ENCODE measurements around the gene BCOR.

The BCOR gene

DNA sequence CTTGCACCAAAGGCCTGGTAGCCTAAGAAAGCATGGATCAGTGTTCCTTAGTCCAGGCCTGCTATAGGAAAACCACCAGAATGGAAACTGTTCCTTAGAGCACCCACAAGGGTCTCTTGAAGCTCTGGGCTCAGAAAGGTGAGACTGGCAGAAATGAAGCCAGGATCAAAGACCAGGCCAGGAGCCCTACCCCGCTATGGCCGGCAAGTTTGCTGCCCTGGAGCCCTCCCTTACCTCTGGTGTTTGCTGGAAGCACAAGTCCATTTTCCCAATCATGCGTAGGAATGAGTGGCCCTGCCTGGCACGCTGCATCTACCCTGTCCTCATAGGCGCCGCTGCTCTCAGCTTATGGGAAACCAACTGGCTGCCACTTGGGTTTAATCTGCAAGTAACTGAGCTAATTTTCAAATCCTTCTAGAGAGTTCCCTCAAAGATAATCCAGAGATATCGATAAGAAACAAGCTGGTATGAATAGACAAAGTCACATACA is 37.4 kb downstream of the BCOR start:
- Histone ChIP-seq H3K9ac (ENCODE audit: low read length in 2 of 2) (no peak overlapping the region), H3K36me3 (ENCODE audit: control insufficient read depth in 2 of 2, insufficient read depth in 2 of 2, low read length in 2 of 2) (peaks cover 18 to 29% of the 10 kb centered on the region in 2 donors), H3K4me3 (ENCODE audit: low read length in 2 of 2) (no peak overlapping the region), H3K9me3 (ENCODE audit: control insufficient read depth in 2 of 2, low read length in 2 of 2) (no peaks in the 10 kb centered on the region), H3K27me3 (ENCODE audit: control insufficient read depth in 1 of 2, insufficient read depth in 2 of 2, low read length in 2 of 2) (peaks cover 0 to 6% of the 10 kb centered on the region in 2 donors), H3K27ac (ENCODE audit: low read length) (no peak overlapping the region), H3K4me1 (ENCODE audit: control insufficient read depth, insufficient read depth, low read length) (peaks cover 17% of the 10 kb centered on the region)

DNA sequence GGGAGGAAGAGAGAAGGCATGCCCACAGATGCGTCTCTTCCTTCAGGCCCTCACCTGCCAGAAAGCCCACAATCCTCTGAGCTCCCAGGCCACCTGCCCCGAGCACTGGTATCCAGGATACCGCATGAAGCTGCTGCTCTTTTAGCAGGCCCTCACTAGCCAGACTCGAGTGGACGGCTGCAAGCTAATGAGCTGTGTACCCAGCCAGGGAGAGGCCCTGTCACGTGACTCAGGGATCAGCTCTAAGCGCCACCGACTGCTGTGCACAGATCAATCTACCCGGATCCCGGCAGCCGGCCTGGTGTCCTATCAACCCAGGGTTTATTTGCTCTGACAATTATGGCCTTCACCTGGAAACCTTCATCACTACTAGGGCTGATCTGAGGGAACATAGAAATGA is 39.0 kb downstream of the BCOR start:
- Histone ChIP-seq H3K9ac (ENCODE audit: low read length in 2 of 2) (no peak overlapping the region), H3K4me1 (ENCODE audit: control insufficient read depth, insufficient read depth, low read length) (peaks cover 17% of the 10 kb centered on the region), H3K4me3 (ENCODE audit: low read length in 2 of 2) (no peak overlapping the region), H3K27me3 (ENCODE audit: control insufficient read depth in 1 of 2, insufficient read depth in 2 of 2, low read length in 2 of 2) (peaks cover 0 to 4% of the 10 kb centered on the region in 2 donors), H3K27ac (ENCODE audit: low read length) (no peak overlapping the region), H3K36me3 (ENCODE audit: control insufficient read depth in 2 of 2, insufficient read depth in 2 of 2, low read length in 2 of 2) (peaks cover 25 to 42% of the 10 kb centered on the region in 2 donors), H3K9me3 (ENCODE audit: control insufficient read depth in 2 of 2, low read length in 2 of 2) (peaks cover 0 to 4% of the 10 kb centered on the region in 2 donors)

DNA sequence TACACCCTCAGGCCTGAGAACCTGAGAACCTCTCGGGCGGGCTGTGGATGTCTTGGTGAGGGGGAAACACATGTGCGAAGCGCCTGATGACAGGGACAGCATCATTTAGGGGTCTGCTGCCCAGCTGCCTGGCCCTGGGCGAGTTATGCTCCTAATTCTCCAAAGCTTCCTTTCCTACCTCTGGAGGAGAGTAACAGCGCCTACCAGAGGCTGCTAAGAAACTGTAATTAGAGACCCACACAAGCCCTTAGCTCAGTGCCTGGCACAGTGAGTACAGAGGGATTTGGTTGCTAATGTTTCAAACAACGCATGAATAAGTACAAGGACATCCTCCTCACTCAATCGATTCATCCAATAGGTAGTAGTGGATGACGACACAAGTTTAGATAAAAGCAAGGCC is 40.4 kb downstream of the BCOR start:
- H3K36me3 ChIP-seq (ENCODE audit: control insufficient read depth in 2 of 2, insufficient read depth in 2 of 2, low read length in 2 of 2), result peaks cover 34 to 46% of the 10 kb centered on the region in 2 donors
- no peak overlapping the region for H3K9ac ChIP-seq (ENCODE audit: low read length in 2 of 2)

DNA sequence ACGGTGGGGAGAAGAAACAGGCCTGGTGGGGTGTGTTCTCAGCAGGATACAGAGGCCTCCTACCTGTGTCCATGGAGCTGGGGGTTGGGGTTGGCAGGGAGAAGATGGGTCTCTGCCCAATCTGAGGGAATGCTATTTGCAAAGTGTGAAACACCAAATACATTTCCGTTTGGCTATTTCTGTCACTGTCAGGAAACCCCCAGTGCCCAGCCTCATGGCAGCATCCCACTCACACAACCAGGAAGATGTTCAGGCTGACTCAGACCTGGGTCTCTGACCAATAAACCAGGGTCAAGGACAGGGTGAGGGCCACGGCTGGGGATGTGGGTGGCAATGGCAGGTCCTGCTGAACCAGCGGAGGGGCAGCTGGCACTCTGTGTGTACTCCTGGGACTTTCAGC is 41.3 kb downstream of the BCOR start:
- Histone ChIP-seq H3K4me3 (ENCODE audit: low read length in 2 of 2) (no peak overlapping the region), H3K36me3 (ENCODE audit: control insufficient read depth in 2 of 2, insufficient read depth in 2 of 2, low read length in 2 of 2) (peaks cover 39 to 53% of the 10 kb centered on the region in 2 donors), H3K4me1 (ENCODE audit: control insufficient read depth, insufficient read depth, low read length) (no peaks in the 10 kb centered on the region), H3K27me3 (ENCODE audit: control insufficient read depth in 1 of 2, insufficient read depth in 2 of 2, low read length in 2 of 2) (peaks cover 0 to 4% of the 10 kb centered on the region in 2 donors), H3K9me3 (ENCODE audit: control insufficient read depth in 2 of 2, low read length in 2 of 2) (peaks cover 0 to 12% of the 10 kb centered on the region in 2 donors), H3K27ac (ENCODE audit: low read length) (no peak overlapping the region), H3K9ac (ENCODE audit: low read length in 2 of 2) (no peak overlapping the region)

More for the DNA sequence above, 40.4 kb downstream of the BCOR start:
- no peak overlapping the region for H3K4me3 ChIP-seq (ENCODE audit: low read length in 2 of 2)
- H3K4me1 ChIP-seq (ENCODE audit: control insufficient read depth, insufficient read depth, low read length), result peaks cover 5% of the 10 kb centered on the region
- H3K27ac ChIP-seq (ENCODE audit: low read length), result no peak overlapping the region
- peaks cover 0 to 12% of the 10 kb centered on the region in 2 donors for H3K9me3 ChIP-seq (ENCODE audit: control insufficient read depth in 2 of 2, low read length in 2 of 2)
- H3K27me3 ChIP-seq (ENCODE audit: control insufficient read depth in 1 of 2, insufficient read depth in 2 of 2, low read length in 2 of 2), result peaks cover 0 to 4% of the 10 kb centered on the region in 2 donors

DNA sequence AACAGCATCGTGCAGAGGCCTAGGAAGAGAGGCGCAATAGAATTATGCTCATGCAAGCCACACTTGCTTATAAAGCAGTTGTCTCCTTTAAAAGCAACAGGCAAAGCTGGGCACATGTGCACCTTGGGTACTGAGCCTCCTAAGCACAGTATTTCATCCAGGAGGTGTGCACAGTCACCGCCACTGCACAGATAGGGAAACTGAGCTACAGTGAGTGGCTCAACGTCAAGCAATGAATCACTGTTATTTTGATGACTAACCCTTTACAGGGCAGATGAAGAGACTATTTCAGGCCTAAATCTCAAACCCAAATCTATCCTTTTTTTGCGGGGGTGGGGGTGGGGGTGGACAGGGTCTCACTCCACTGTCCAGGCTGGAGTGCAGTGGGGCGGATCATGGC is 42.3 kb downstream of the BCOR start:
- Histone ChIP-seq H3K36me3 (ENCODE audit: control insufficient read depth in 2 of 2, insufficient read depth in 2 of 2, low read length in 2 of 2) (peaks cover 40 to 52% of the 10 kb centered on the region in 2 donors), H3K4me1 (ENCODE audit: control insufficient read depth, insufficient read depth, low read length) (no peaks in the 10 kb centered on the region), H3K9me3 (ENCODE audit: control insufficient read depth in 2 of 2, low read length in 2 of 2) (peaks cover 1 to 15% of the 10 kb centered on the region in 2 donors), H3K27me3 (ENCODE audit: control insufficient read depth in 1 of 2, insufficient read depth in 2 of 2, low read length in 2 of 2) (peaks cover 0 to 2% of the 10 kb centered on the region in 2 donors), H3K4me3 (ENCODE audit: low read length in 2 of 2) (no peak overlapping the region), H3K9ac (ENCODE audit: low read length in 2 of 2) (no peak overlapping the region), H3K27ac (ENCODE audit: low read length) (no peak overlapping the region)

DNA sequence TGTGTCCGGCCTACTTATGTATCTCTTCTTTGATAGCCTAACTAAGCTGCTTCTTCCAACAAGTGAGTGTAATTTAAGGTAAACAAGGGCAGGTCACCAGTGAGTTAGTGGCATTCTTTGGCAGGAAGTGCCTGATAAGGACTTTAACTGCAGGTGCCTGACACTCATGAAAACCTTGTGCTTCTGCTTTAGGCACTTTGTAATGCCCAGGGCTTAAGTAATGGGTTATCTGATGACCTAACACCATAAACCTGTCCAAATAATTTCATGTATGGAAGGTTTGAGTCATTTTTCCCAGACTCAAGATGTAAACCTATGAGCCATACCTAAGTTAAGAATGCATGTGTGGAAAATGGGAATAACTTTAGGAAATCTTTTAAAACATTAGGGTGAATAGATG is 43.0 kb downstream of the BCOR start:
- H3K9me3 ChIP-seq (ENCODE audit: control insufficient read depth in 2 of 2, low read length in 2 of 2), result peaks cover 6 to 20% of the 10 kb centered on the region in 2 donors
- peaks cover 42 to 55% of the 10 kb centered on the region in 2 donors for H3K36me3 ChIP-seq (ENCODE audit: control insufficient read depth in 2 of 2, insufficient read depth in 2 of 2, low read length in 2 of 2)
- H3K27ac ChIP-seq (ENCODE audit: low read length), result no peak overlapping the region
- H3K27me3 ChIP-seq (ENCODE audit: control insufficient read depth in 1 of 2, insufficient read depth in 2 of 2, low read length in 2 of 2), result peaks cover 0 to 2% of the 10 kb centered on the region in 2 donors
- no peak overlapping the region for H3K4me3 ChIP-seq (ENCODE audit: low read length in 2 of 2)
- H3K4me1 ChIP-seq (ENCODE audit: control insufficient read depth, insufficient read depth, low read length), result no peaks in the 10 kb centered on the region
- H3K9ac ChIP-seq (ENCODE audit: low read length in 2 of 2), result no peak overlapping the region

DNA sequence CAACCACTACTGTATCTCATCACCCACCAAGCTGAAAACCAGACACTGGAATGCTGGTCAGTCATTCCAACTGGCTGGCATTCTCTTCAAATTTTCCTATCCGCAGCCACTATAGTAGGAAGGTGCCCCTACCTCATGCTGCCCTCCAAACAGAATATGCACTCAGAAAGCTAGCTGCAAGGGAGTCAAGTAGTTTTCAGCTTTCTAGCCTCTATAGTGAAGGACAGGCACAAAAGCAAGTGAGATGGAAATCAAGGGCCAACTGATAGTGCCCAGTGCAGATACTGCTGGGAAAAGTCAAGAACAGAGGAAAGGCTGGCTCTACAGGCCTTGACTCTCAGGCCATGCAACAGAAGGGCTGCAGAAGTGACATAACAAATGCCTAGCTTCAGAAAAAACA is 47.2 kb downstream of the BCOR start:
- no peak overlapping the region for H3K4me3 ChIP-seq (ENCODE audit: low read length in 2 of 2)
- H3K27me3 ChIP-seq (ENCODE audit: control insufficient read depth in 1 of 2, insufficient read depth in 2 of 2, low read length in 2 of 2), result peaks cover 0 to 4% of the 10 kb centered on the region in 2 donors
- no peak overlapping the region for H3K27ac ChIP-seq (ENCODE audit: low read length)
- no peaks in the 10 kb centered on the region for H3K4me1 ChIP-seq (ENCODE audit: control insufficient read depth, insufficient read depth, low read length)
- no peak overlapping the region for H3K9ac ChIP-seq (ENCODE audit: low read length in 2 of 2)
- H3K9me3 ChIP-seq (ENCODE audit: control insufficient read depth in 2 of 2, low read length in 2 of 2), result peaks cover 6 to 27% of the 10 kb centered on the region in 2 donors
- peaks cover 44 to 52% of the 10 kb centered on the region in 2 donors for H3K36me3 ChIP-seq (ENCODE audit: control insufficient read depth in 2 of 2, insufficient read depth in 2 of 2, low read length in 2 of 2)

DNA sequence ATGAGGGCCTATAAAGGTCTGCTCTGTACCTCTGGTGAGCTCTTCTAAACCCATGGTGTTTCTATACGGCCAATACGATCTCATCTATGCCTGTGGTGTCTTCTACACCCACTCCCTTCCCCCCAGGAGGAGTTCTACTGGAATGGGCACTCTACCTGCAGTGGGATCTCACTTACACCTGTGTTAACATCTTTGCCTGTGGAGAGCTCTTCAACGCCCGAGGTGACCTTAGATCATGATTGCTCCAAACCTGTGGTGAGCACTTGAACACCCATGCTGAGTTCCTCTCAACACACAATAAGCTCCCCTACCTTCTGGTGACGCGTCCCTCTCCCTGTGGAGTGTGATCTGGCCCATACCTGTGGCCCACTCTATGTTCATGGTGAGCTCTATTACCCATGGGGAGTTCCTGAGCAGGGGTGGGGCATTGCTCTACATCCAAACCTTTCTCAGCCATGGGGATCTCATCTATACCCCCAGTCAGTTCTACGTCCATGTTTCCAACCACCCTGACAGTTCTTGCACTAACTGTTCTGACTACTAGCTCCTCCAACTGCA is 48.6 kb downstream of the BCOR start:
- H3K36me3 ChIP-seq (ENCODE audit: control insufficient read depth in 2 of 2, insufficient read depth in 2 of 2, low read length in 2 of 2), result peaks cover 40 to 42% of the 10 kb centered on the region in 2 donors
- no peaks in the 10 kb centered on the region for H3K4me1 ChIP-seq (ENCODE audit: control insufficient read depth, insufficient read depth, low read length)
- H3K27ac ChIP-seq (ENCODE audit: low read length), result no peak overlapping the region
- peaks cover 6 to 27% of the 10 kb centered on the region in 2 donors for H3K9me3 ChIP-seq (ENCODE audit: control insufficient read depth in 2 of 2, low read length in 2 of 2)
- H3K4me3 ChIP-seq (ENCODE audit: low read length in 2 of 2), result no peak overlapping the region
- peaks cover 0 to 2% of the 10 kb centered on the region in 2 donors for H3K27me3 ChIP-seq (ENCODE audit: control insufficient read depth in 1 of 2, insufficient read depth in 2 of 2, low read length in 2 of 2)
- no peak overlapping the region for H3K9ac ChIP-seq (ENCODE audit: low read length in 2 of 2)

DNA sequence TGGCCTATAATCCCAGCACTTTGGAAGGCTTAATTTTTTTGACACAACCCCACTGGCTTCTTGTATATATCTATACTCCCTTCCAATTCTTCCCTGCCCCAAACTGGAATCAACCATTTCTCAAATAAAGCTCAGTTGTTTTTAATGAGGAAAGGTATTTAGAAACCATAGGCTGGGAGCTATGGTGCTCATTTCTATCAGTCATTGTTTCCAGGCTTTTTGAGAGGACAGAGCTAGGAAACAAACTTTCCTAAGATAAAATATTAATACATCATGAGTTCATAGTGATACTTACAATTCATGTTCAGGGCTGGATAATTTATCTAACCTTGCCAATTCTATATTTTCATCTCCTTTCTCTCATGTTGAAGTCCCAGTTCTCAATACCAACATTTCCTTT is 50.3 kb downstream of the BCOR start:
- H3K27ac ChIP-seq (ENCODE audit: low read length), result no peak overlapping the region
- peaks cover 0 to 2% of the 10 kb centered on the region in 2 donors for H3K27me3 ChIP-seq (ENCODE audit: control insufficient read depth in 1 of 2, insufficient read depth in 2 of 2, low read length in 2 of 2)
- H3K4me1 ChIP-seq (ENCODE audit: control insufficient read depth, insufficient read depth, low read length), result no peaks in the 10 kb centered on the region
- peaks cover 6 to 15% of the 10 kb centered on the region in 2 donors for H3K9me3 ChIP-seq (ENCODE audit: control insufficient read depth in 2 of 2, low read length in 2 of 2)
- H3K4me3 ChIP-seq (ENCODE audit: low read length in 2 of 2), result no peak overlapping the region
- H3K9ac ChIP-seq (ENCODE audit: low read length in 2 of 2), result no peak overlapping the region
- H3K36me3 ChIP-seq (ENCODE audit: control insufficient read depth in 2 of 2, insufficient read depth in 2 of 2, low read length in 2 of 2), result peaks cover 25 to 27% of the 10 kb centered on the region in 2 donors

DNA sequence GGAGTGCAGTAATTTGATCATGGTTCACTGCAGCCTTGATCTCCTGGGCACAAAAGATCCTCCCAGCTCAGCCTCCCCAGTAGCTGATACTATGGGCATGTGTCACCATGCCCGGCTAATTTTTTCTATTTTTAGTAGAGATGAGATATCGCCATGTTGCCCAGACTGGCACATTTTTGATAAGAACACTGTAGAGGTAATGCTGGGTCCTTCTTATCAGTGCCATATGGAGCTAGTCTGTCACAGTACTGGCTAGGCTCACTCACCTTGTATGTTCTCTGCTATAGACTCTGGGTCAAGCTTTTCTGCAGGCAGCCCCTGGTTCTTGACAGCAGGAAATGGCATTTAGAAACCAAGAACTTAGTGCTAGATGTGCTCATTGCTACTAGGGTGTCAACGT is 53.9 kb downstream of the BCOR start:
- Histone ChIP-seq H3K27me3 (ENCODE audit: control insufficient read depth in 1 of 2, insufficient read depth in 2 of 2, low read length in 2 of 2) (peaks cover 0 to 10% of the 10 kb centered on the region in 2 donors), H3K4me3 (ENCODE audit: low read length in 2 of 2) (no peak overlapping the region), H3K9ac (ENCODE audit: low read length in 2 of 2) (no peak overlapping the region), H3K4me1 (ENCODE audit: control insufficient read depth, insufficient read depth, low read length) (no peaks in the 10 kb centered on the region), H3K27ac (ENCODE audit: low read length) (no peak overlapping the region), H3K9me3 (ENCODE audit: control insufficient read depth in 2 of 2, low read length in 2 of 2) (peaks cover 0 to 4% of the 10 kb centered on the region in 2 donors), H3K36me3 (ENCODE audit: control insufficient read depth in 2 of 2, insufficient read depth in 2 of 2, low read length in 2 of 2) (peaks cover 3 to 4% of the 10 kb centered on the region in 2 donors)

DNA sequence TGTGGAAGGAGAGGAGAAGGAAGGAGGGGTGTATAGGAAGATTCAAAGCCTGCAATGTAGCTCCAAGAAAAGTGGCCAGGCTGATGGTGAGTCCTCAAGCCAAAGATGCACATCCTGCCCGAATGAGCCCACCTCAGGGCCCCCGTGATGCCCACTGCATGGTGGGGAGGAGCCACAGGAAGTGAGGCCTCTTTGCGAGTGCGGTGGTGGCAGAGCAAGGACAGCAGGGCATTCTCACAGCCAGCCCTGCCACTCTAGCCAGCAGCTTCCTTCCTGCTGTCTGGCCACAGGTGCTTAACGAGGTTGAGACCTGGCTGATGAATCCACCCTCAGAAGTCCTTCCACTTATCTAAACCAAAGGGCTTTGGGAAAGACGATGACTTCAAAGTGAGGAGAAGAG is 55.8 kb downstream of the BCOR start:
- no peak overlapping the region for H3K27ac ChIP-seq (ENCODE audit: low read length)
- H3K4me3 ChIP-seq (ENCODE audit: low read length in 2 of 2), result no peak overlapping the region
- H3K9ac ChIP-seq (ENCODE audit: low read length in 2 of 2), result no peak overlapping the region
- peaks cover 0 to 4% of the 10 kb centered on the region in 2 donors for H3K9me3 ChIP-seq (ENCODE audit: control insufficient read depth in 2 of 2, low read length in 2 of 2)
- no peaks in the 10 kb centered on the region for H3K36me3 ChIP-seq (ENCODE audit: control insufficient read depth in 2 of 2, insufficient read depth in 2 of 2, low read length in 2 of 2)
- peaks cover 0 to 8% of the 10 kb centered on the region in 2 donors for H3K27me3 ChIP-seq (ENCODE audit: control insufficient read depth in 1 of 2, insufficient read depth in 2 of 2, low read length in 2 of 2)
- no peaks in the 10 kb centered on the region for H3K4me1 ChIP-seq (ENCODE audit: control insufficient read depth, insufficient read depth, low read length)
